Stimulated activated CD8-positive, alpha-beta memory T cell treated with anti-CD3 and anti-CD28 coated beads, Interleukin-15, amount 100 ng/mL, for 1 hour (primary cell): Measurements from ENCODE around the gene OLA1.
A peak's percentile ranks its signal among the peaks of the same experiment; 100 is the strongest.
"Not testable (repeated sequence)": the region's sequence is repeated elsewhere in the genome, so short reads cannot be mapped to it uniquely, and the experiment has no call there.

Experiments used
- DNase-seq: peaks from one replicate; pipeline ENCODE4 v3.0.0-alpha.2; 2020; ENCODE audit warnings: low read depth

OLA1 gene

GRCh38 chr2:174248187-174248997, at the start of gene OLA1:
TSS of gene OLA1 (minus strand) at chr2:174248532. CDS start at chr2:174246815, 1,717 bp downstream.
- DNase-seq = peak; percentile 91

- DNase-seq = no peak
These were observed 44.6 kb upstream of the OLA1 start for GRCh38 chr2:174292908-174293307.

- DNase-seq = no peak
These were observed 37.8 kb upstream of the OLA1 start for GRCh38 chr2:174286172-174286571.

GRCh38 chr2:174282441-174282840, 34.1 kb upstream of the OLA1 start:
- no peak for DNase-seq

GRCh38 chr2:174281736-174282135, 33.4 kb upstream of the OLA1 start:
- DNase-seq = no peak

- no peak for DNase-seq
These were observed 32.3 kb upstream of the OLA1 start for GRCh38 chr2:174280596-174280995.

GRCh38 chr2:174270263-174270662, 21.9 kb upstream of the OLA1 start:
- DNase-seq = not testable (repeated sequence)

GRCh38 chr2:174266288-174266687, 18.0 kb upstream of the OLA1 start:
- DNase-seq = no peak

- no peak for DNase-seq
These were observed 15.7 kb upstream of the OLA1 start for GRCh38 chr2:174263997-174264396.

- DNase-seq = no peak
These were observed 11.6 kb upstream of the OLA1 start for GRCh38 chr2:174259981-174260380.

GRCh38 chr2:174254267-174254666, 5.9 kb upstream of the OLA1 start:
- DNase-seq = no peak

GRCh38 chr2:174248998-174249592, 763 bp upstream of the OLA1 start:
- DNase-seq = no peak

- DNase-seq = no peak
These were observed 702 bp downstream of the OLA1 start for GRCh38 chr2:174247474-174248186.

GRCh38 chr2:174246944-174247381, 1.4 kb downstream of the OLA1 start:
- DNase-seq = no peak

- not testable (repeated sequence) for DNase-seq
These were observed 2.7 kb downstream of the OLA1 start for GRCh38 chr2:174245628-174246027.

GRCh38 chr2:174245065-174245464, 3.3 kb downstream of the OLA1 start:
- DNase-seq = no peak

GRCh38 chr2:174243812-174244211, 4.5 kb downstream of the OLA1 start:
- no peak for DNase-seq

- DNase-seq = no peak
These were observed 8.2 kb downstream of the OLA1 start for GRCh38 chr2:174240097-174240496.

- no peak for DNase-seq
These were observed 11.9 kb downstream of the OLA1 start for GRCh38 chr2:174236429-174236828.

- no peak for DNase-seq
These were observed 12.7 kb downstream of the OLA1 start for GRCh38 chr2:174235680-174236079.

- DNase-seq = no peak
These were observed 14.5 kb downstream of the OLA1 start for GRCh38 chr2:174233771-174234275.

GRCh38 chr2:174227748-174228147, 20.6 kb downstream of the OLA1 start:
- no peak for DNase-seq
